DND-41 (cell line): Measurements from ENCODE around the gene ERF.

Experiments used
- ATAC-seq: fragments of 200-7000 bp; cut with Tn5 transposase; 3 replicates; pipeline ENCODE4 v1.9.1; 2021; ENCODE audit warnings: low read depth; ENCODE audit not compliant: insufficient read depth
- DNase-seq: peaks from one replicate; pipeline ENCODE4 v3.0.0-alpha.2; 2020
- H2AFZ ChIP-seq: 2 replicates; pipeline ENCODE4 v1.6.0; 2012; ENCODE audit warnings: low read depth, low read length
- H3K27ac ChIP-seq: 2 replicates; pipeline ENCODE4 v1.5.1; 2012; ENCODE audit warnings: low read length, inconsistent platforms
- H3K27me3 ChIP-seq: fragments of 200-600 bp; sonication (generic); 2 replicates; pipeline ENCODE4 v1.6.0; 2012; ENCODE audit warnings: low read length, mild to moderate bottlenecking, inconsistent platforms; ENCODE audit not compliant: insufficient read depth, poor library complexity
- H3K36me3 ChIP-seq: 2 replicates; pipeline ENCODE4 v1.5.1; 2012; ENCODE audit warnings: low read length, inconsistent platforms; ENCODE audit not compliant: insufficient read depth
- H3K4me1 ChIP-seq: 2 replicates; pipeline ENCODE4 v1.5.1; 2012; ENCODE audit warnings: mild to moderate bottlenecking, low read length; ENCODE audit not compliant: insufficient read depth
- H3K4me2 ChIP-seq: 2 replicates; pipeline ENCODE4 v1.6.0; 2012; ENCODE audit warnings: mild to moderate bottlenecking, moderate library complexity, low read length, inconsistent platforms; ENCODE audit not compliant: insufficient read depth
- H3K4me3 ChIP-seq, 2 experiments: fragments of 200-600 bp in 1 of 2; shearing (Covaris generic) in 1 of 2; 2 replicates each; pipeline ENCODE4 v1.5.1; 2012 to 2016; ENCODE audit warnings: inconsistent platforms in 2 of 2, low read length in 2 of 2, mild to moderate bottlenecking in 2 of 2, low read depth in 1 of 2, moderate library complexity in 1 of 2
- H3K79me2 ChIP-seq: 2 replicates; pipeline ENCODE4 v1.6.0; 2012; ENCODE audit warnings: low read length, inconsistent platforms; ENCODE audit not compliant: insufficient read depth
- H3K9ac ChIP-seq: 2 replicates; pipeline ENCODE4 v1.6.0; 2012; ENCODE audit warnings: low read depth, mild to moderate bottlenecking, inconsistent platforms, low read length, moderate library complexity
- H3K9me3 ChIP-seq: 2 replicates; pipeline ENCODE4 v1.5.1; 2012; ENCODE audit warnings: low read length, moderate library complexity, mild to moderate bottlenecking, inconsistent platforms; ENCODE audit not compliant: insufficient read depth, severe bottlenecking
- H4K20me1 ChIP-seq: 2 replicates; pipeline ENCODE4 v1.6.0; 2012; ENCODE audit warnings: low read length; ENCODE audit not compliant: insufficient read depth
- EZH2 ChIP-seq: IDR thresholded peaks from 3 replicates; pipeline ENCODE4 v1.6.1; 2012; ENCODE audit warnings: borderline replicate concordance, low read depth, mild to moderate bottlenecking, moderate library complexity, low read length, inconsistent platforms; ENCODE audit not compliant: severe bottlenecking
- TF ChIP-seq, protein P1 (sequence below): IDR thresholded peaks from 2 replicates; pipeline ENCODE4 v1.5.1; 2012; ENCODE audit warnings: borderline replicate concordance, low read length, moderate library complexity, mild to moderate bottlenecking; ENCODE audit not compliant: poor library complexity, severe bottlenecking; ENCODE audit errors: extremely low read depth

The ERF gene

DNA sequence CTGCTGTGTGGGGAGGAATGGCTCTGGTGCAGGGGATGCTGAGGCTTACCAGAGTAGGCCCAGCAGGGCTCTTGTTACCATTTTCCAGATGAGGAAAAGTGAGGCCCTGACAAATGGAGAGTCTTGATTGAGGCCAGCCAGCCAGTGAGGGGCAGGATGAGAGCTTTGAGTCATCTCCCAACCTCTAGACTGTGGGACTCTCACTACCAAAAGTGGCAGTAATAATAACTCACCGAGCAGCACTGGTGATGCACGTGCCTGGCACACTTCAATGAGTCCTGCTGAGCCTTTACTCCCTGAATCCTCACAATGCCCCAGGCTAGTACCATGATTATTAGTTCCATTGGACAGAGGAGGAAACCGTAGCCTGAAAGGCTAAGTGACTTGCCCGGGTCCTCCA lies 21.9 kb upstream of the ERF start:
- no peak overlapping the region for H2AFZ ChIP-seq
- no peaks in the 10 kb centered on the region for H4K20me1 ChIP-seq
- H3K36me3 ChIP-seq, result peaks cover 35% of the 10 kb centered on the region
- H3K9ac ChIP-seq, result no peak overlapping the region
- peaks cover 20% of the 10 kb centered on the region for H3K79me2 ChIP-seq
- no peaks in the 10 kb centered on the region for H3K27me3 ChIP-seq
- no peak overlapping the region for H3K4me3 ChIP-seq
- ATAC-seq (no peak), DNase-seq (no peak)
- no peak overlapping the region for H3K27ac ChIP-seq
- TF ChIP-seq, protein P1, sequence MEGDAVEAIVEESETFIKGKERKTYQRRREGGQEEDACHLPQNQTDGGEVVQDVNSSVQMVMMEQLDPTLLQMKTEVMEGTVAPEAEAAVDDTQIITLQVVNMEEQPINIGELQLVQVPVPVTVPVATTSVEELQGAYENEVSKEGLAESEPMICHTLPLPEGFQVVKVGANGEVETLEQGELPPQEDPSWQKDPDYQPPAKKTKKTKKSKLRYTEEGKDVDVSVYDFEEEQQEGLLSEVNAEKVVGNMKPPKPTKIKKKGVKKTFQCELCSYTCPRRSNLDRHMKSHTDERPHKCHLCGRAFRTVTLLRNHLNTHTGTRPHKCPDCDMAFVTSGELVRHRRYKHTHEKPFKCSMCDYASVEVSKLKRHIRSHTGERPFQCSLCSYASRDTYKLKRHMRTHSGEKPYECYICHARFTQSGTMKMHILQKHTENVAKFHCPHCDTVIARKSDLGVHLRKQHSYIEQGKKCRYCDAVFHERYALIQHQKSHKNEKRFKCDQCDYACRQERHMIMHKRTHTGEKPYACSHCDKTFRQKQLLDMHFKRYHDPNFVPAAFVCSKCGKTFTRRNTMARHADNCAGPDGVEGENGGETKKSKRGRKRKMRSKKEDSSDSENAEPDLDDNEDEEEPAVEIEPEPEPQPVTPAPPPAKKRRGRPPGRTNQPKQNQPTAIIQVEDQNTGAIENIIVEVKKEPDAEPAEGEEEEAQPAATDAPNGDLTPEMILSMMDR, result no peak
- no peak for TF ChIP-seq EZH2
- no peak overlapping the region for H3K4me2 ChIP-seq
- no peaks in the 10 kb centered on the region for H3K9me3 ChIP-seq
- peaks cover 29% of the 10 kb centered on the region for H3K4me1 ChIP-seq

DNA sequence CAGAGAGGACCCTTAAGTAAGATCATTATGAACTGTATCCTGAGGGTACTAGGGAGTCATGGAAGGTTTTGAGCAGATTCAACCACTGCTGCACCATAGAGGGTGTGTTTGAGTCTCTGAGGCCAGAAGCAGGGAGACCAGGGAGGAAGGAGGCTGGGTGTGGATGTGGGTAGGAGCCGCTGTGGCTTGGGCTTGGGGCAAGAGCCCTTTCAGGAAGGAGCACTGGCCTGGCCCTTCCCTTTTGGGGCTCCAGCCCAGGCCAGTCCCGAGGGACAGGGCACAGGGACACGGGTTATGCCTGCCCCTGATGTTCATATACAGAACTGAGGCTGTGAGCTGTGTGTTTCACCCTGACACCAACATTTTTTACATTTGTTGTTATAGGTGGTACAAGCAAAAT lies 21.4 kb upstream of the ERF start:
- ATAC-seq, result no peak
- no peak overlapping the region for H3K9ac ChIP-seq
- peaks cover 39% of the 10 kb centered on the region for H3K36me3 ChIP-seq
- H3K4me1 ChIP-seq, result peaks cover 24% of the 10 kb centered on the region
- peaks cover 21% of the 10 kb centered on the region for H3K79me2 ChIP-seq
- no peak overlapping the region for H2AFZ ChIP-seq
- H3K4me2 ChIP-seq, result no peak overlapping the region
- no peak for TF ChIP-seq EZH2
- TF ChIP-seq, protein P1, result no peak
- no peak for DNase-seq
- H3K27ac ChIP-seq, result no peak overlapping the region
- H4K20me1 ChIP-seq, result no peaks in the 10 kb centered on the region
- no peaks in the 10 kb centered on the region for H3K9me3 ChIP-seq
- H3K4me3 ChIP-seq, result no peak overlapping the region
- no peaks in the 10 kb centered on the region for H3K27me3 ChIP-seq

DNA sequence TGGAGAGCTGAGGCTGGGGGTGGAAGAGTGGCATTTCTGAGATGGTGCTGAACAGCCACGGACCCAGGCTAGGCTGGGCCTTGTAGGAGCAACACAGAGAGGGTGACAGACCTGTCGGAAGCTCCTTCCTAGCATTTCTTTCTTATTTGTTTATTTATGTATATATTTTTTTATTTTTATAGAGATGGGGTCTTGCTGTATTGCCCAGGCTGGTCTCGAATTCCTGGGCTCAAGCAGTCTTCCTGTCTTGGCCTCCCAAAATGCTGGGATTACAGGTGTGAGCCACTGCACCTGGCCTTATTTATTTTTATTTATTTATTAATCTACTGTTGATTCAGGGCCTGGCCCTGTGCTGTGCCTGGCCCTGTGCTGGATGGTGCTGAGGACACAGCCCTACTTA lies 20.6 kb upstream of the ERF start:
- Histone ChIP-seq H3K9ac (no peak overlapping the region), H3K27ac (no peak overlapping the region), H3K9me3 (no peaks in the 10 kb centered on the region), H3K4me3 (no peak overlapping the region), H3K27me3 (no peaks in the 10 kb centered on the region), H3K79me2 (peaks cover 27% of the 10 kb centered on the region), H4K20me1 (no peaks in the 10 kb centered on the region), H3K36me3 (peaks cover 42% of the 10 kb centered on the region), H3K4me2 (no peak overlapping the region), H3K4me1 (peaks cover 22% of the 10 kb centered on the region), H2AFZ (no peak overlapping the region)
- DNase-seq (no peak), ATAC-seq (no peak)
- no peak for TF ChIP-seq EZH2
- TF ChIP-seq, protein P1, result no peak

DNA sequence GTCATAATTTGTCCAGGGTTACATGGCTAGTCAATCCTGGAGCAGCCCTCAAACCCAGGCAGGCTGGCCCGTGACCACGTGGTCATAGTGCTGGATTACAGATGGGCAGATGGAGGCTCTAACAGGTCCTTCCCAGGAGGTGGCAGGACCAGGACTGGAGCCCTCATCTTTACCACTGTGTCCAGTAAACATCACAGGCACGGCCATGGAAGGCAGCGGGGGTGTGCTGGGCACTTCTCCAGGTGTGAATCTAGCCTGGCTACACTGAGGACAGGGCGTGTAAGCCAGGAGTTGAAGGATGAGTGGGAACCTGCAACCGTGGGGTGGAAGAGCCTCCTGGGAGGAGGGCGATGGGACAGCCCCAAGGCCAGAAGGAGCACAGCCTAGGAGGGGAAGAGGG lies 20.2 kb upstream of the ERF start:
- Histone ChIP-seq H3K9ac (no peak overlapping the region), H3K9me3 (no peaks in the 10 kb centered on the region), H3K4me2 (no peak overlapping the region), H3K36me3 (peaks cover 42% of the 10 kb centered on the region), H4K20me1 (no peaks in the 10 kb centered on the region), H3K27me3 (no peaks in the 10 kb centered on the region), H3K27ac (no peak overlapping the region), H3K4me1 (peaks cover 26% of the 10 kb centered on the region), H3K79me2 (peaks cover 31% of the 10 kb centered on the region), H2AFZ (no peak overlapping the region), H3K4me3 (no peak overlapping the region)
- ATAC-seq (no peak), DNase-seq (no peak)
- TF ChIP-seq, protein P1, result no peak
- no peak for TF ChIP-seq EZH2
